GM19099 (cell line): Measurements from ENCODE around the gene REX1BD.

ENCODE experiments used
- POLR2A ChIP-seq: IDR thresholded peaks from 3 replicates; pipeline ENCODE4 v1.6.1; 2011; ENCODE audit warnings: low read depth; ENCODE audit not compliant: insufficient read length; ENCODE audit errors: extremely low read depth

REX1BD gene

DNA sequence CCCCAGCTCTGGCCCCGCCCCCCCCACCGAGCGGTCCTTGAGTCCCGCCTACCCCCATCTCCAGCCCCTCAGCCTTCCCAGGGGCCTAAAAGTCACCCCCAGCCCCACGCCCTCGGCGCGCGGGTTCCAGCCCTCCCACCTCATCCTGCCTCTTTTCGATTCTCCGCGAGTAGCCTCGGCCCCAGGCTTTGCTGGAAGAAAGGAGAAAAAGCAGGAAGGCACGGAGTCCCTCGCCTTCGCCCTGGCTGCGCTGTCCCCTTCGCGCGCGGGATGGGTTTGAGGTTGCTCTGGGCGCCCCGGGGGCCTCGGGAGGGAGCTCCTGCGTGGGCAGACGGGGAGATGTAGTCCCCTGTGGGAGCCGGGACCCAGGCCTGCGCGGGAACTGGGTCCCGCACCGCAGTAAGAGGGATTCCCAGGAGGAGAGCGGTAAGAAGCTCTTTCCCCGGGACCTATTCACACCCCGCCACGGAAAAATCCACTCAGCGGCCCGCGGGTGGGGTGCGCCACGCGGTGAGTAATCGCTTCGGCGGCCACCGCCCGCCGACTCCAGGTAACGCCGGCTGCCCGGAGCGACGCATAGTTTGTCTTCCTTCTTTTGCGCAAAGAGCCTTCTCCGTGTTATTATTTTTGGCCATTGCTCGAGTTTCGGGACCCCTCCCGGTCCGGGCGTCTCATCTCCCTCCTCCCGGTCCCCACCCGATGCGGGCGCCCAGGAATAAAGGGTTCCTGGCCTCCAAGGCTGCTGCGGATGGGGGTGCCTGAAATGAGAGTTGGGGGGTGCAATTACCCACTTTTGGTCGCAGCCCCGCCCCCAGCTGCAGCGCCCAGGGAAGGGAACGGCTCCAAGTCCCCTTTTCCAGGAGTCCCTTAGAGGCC is 18.9 kb downstream of the REX1BD start:
- TF ChIP-seq POLR2A = no peak

DNA sequence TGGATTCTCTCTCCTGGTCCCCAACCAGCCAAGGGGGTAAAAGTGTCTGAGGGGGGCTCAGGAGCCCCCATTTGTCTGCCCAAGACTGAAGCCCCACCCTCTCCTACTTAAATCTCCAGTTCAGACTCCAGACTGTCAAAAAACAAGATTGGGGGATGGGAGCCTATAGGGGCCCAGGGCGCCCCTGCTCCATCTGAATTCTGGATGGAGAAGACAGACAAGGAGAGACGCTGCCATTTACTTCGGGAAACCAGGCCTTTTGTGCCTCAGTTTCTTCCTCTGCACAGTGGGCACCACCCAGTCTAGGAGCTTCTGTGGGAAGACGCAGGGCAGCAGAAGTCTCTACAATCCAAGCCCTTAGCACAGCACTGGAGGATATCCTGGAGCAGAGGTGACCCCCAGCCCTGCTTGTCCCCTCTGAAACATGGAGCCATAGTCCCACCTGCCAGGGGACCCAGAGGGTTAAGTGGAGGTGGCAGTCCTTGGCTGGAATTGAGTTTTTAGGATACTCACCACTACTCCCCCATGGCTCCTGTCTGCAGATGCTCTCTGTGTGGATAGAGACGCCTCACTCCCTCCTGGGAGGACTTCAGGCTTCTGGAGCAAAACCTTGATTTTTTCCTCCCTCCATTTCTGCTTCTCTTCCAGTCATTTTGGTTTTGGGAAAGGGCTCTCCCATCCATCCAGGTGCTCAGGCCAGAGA is 19.7 kb downstream of the REX1BD start:
- no peak for TF ChIP-seq POLR2A

DNA sequence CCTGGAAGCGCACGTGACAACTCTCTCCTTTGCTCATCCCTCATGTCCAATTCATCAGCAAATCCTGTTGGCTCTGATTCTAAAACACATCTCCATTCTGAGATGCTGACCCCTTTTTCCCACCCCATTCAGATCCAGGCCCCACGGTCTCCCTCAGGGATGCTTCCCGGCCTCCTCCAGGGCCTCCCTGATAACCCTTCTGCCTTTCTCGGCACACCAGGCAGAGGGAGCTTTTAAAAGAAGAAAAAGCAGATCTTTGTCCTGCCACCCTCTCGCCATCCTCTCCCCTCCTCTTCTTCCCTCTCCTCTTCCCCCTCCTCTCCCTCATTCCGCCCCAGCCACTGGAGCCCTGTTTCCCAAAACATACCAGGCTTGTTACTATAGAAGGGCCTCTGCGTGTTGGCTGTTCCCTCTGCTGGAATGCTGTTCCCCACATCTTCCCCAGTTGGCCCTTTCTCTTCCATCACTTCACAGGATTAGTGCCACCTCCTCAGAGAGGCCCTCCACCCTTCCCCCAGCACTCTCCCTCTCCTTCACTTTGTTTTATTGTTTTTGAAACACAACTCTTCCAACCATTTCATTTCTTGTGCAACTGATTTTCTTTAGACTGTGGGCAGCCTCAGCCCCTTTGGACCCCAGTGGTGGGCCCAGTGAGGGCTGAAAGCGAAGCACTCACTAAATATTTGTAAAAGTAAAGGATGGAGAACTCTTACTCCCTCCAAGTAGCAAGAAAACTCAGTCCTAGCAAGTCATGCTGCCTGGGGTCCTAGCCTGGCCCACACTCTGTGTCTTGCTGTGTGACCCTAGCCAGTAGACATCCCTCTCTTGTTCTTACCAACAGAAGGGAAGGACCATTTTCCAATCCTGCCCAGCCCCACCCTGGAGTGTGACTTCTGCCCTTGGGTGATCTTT is 20.5 kb downstream of the REX1BD start:
- no peak for TF ChIP-seq POLR2A

DNA sequence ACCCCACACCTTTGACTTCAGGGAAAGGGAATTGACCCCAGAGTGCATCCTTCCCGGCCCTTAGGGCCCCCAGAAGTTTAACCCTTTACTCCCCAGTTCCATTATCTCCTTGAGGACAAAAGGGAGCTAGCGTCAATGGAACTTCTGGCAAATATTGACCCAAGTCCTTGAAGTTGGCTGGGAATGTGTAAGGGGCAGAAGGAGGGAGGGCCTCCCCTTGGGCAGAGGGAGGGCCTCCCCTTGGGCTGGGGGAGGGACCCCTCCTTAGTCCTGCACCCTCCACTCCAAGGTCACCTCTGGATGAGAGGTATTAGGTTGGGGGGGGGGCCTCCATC is 21.1 kb downstream of the REX1BD start:
- TF ChIP-seq POLR2A = no peak

DNA sequence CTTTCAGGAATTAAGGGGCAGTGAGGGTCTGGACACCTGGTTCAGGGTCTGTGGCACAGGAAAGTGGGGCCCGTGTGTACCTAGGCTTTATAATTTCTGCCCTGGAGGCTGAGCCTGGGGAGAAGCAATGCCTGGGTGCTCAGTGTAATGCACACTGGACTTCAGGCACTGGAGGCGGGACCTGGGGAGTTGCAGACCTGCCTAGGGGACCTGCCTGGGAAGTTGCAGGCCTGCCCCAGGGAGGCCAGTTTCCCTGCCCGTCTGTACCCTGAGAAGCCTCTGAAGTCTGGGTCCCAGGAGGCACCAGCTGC is 21.6 kb downstream of the REX1BD start:
- TF ChIP-seq POLR2A = no peak

DNA sequence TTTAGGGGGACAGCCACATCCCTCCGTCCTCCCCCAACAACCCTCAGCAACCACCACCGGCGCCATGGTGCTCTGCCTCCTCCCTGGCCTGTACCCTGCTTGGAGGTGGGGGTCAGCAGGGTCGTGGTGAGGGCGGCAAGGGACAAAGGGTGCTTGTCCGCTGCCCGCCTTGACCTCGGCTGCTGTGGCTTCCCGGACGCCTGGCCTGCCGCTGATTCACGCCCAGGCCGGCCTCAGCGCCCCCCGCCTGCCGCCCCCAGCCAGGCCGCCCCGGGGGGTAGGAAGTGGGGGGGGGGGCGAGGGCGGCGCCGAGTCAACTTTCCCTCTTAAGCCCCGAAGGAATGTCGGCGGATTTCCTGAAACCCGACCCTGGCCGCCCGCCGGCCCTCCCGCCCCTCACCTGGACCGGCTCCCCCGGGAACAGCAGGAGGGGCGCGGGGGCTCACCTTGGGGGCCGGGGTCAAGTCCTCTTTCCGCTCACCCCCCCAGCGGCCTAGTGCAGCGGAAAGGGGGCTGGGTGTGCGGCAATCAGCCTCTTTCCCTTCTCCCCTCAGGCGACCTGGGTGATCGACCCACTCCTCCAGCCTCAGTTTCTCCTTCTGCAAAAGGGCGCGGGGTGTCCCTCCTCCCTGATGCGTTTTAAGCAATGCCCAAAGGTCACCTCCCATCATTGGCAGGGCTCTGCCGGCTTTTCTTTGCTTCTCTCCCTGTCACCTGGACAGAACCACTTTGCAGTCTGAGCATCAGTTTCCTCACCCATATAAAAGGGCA is 22.1 kb downstream of the REX1BD start:
- no peak for TF ChIP-seq POLR2A

DNA sequence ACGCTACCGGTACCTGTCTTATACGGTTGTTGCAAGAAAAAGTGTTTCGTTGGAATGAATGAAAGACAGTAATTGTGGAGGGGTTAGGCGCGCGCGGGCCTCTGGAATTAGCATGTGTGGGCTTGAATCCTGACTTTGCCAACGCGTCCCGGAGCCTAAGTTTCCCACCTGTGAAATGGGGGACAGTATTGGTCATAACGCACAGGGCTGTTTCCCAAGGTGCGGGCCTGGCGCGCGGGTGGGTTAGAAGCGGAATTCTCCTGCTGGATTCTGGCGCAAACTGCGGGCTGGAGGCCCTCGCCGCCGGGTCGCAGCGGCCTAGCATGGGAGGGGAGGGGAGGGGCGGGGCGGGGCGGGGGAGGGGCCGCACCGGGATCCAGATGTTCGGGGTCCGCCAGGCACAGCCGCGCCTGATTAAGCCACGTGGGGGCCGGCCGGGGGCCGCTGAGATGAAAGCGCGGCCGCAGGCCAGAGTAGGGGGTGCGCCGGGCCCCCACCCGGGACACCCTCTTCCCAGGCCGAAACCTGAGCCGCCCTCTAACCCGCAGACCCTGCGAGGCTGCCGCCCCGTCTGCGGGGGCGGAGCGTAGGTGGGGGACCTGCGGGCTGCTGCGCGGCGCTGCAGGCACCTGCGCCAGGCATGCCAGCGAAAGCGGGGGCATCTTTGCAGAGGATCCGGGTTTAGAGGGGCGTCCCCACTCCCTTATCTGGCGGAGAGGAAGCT is 22.9 kb downstream of the REX1BD start:
- no peak for TF ChIP-seq POLR2A

DNA sequence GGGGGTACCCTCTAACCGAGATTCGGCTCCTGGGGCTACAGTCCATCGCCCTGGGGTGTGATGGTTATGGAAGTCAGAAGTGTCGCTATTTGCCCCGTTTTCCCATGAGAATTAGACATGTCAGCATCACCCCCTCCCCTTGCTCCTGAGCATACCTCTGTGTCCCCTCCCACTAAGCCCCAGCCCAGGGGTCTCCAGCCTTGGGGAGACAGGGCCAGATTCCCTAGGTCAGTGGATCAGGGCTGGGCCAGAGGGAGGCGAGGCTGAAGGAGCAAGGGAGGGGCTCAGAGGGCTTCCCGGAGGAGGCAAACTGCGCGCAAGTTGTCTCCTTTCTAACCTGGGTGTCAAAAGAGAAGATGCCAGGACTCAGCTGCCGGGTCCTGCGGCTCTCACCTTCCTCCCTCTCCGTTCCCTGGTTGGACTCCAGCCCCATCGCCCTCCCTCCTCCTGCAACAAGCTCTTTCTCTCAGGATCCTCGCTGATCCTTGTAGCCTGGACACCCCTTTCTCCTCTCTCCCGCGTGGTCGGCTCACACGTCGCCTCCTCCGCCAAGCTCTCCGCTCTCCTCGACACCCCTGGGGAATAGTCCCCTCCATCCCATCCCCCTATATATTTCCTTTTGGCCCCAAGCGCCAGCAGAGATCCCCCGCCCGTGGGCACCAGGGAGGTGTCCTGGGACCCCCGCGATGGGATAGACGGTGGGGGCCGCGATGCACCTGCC is 23.6 kb downstream of the REX1BD start:
- TF ChIP-seq POLR2A = no peak

DNA sequence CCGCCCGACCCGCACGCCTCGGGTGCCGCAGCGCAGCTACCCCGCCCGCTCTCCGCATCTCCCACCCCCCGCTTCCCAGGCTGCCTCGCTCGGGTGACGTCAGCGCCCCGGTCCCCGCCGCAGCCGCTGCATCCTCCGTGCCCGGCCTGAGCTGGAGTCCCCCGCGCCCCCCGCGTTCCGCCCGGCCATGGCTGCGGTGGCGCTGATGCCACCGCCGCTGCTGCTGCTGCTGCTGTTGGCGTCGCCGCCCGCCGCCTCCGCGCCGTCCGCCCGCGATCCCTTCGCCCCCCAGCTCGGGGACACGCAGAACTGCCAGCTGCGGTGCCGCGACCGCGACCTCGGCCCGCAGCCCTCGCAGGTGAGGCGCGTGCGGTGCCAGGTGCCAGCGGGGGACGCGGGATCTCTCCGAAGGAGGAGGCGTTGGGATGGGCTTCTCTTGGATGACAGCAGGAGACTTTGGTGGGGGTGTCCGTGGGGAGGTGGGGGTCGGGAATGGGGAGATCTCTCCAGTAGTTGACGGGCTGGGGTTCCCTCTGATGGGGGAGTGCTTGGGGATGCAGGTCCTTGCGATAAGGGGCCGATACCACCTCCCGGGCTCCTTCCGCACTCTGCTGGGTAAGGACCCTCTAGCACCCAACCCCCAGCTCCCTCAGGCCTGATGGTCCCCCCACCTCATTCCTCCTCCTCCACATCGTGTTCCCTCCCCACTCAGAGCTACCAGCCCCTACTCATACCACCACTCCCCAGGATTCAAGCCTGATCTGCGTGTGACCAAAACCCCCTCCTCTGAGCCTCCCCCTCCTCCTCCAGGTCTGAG is 24.4 kb downstream of the REX1BD start, which contains the start of gene TMEM59L:
Gene TMEM59L (plus strand): TSS at position 99 of the 817 bp plus-strand sequence. CDS start 89 bp downstream, at position 188.
- no peak for TF ChIP-seq POLR2A

DNA sequence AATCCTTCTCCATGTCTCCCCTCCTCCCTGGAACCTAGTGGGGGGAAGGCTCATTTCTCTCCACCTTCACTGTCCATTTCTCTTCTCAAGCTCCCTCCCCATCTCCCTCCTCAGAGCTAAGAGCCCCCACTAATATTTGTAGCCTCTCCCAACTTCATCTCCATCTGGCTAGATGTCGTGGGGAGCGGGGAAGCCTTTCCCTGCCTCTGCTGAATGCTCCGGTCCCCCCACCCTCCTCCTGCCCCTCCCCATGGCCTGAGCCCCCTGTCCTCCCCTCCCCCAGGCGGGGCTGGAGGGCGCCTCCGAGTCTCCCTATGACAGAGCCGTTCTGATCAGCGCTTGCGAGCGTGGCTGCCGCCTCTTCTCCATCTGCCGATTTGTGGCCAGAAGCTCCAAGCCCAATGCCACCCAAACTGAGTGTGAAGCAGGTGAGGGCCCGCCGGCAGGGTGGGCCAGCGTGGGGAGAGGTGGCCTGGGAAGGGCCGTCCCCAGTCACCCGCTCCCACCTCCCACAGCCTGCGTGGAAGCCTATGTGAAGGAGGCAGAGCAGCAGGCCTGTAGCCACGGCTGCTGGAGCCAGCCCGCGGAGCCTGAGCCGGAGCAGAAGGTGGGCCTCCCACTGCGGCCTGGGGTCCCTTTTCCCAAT is 25.1 kb downstream of the REX1BD start:
- no peak for TF ChIP-seq POLR2A

DNA sequence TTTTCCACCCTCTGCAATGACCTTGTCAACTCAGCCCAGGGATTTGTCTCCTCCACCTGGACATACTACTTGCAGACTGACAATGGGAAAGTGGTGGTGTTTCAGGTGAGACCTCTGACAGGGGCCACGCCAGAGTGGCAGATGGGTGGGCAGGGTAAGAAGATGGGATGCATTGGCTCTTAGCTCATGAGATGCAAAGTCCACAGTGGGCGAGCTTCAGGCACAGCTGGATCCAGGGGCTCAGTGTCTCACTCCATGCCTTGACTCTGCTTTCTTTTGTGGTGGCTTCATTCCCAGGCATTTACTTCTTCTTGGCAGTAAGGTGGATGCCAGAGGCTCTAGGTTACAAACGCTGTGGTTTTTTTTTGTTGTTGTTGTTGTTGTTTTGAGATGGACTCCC is 27.4 kb downstream of the REX1BD start:
- TF ChIP-seq POLR2A = no peak

DNA sequence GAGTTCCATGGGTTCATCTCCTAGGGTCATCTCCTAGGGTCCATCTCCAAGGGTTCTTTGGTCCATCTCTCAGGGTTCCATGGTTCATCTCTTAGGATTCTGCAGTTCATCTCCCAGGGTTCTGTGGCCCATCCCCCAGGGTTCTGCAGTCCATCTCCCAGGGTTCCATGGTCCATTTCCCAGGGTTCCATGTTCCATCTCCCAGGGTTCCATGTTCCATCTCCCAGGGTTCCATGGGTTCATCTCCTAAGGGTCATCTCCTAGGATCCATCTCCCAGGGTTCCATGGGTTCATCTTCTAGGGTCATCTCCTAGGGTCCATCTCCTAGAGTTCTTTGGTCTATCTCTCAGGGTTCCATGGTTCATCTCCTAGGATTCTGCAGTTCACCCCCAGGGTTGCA is 29.0 kb downstream of the REX1BD start:
- TF ChIP-seq POLR2A = no peak
